Measurements from ENCODE around the gene MAST2.

- TF ChIP-seq YY1 (IDR thresholded peaks at IDR 0.05; ENCODE audit: insufficient read depth, insufficient read length) = no peak
- no peak for TF ChIP-seq ZNF274 (IDR thresholded peaks at IDR 0.05; ENCODE audit: low read depth, low read length)
- no peak for TF ChIP-seq SUZ12 (IDR thresholded peaks at IDR 0.05; ENCODE audit: extremely low read depth, insufficient read depth, insufficient read length)
Observed at GRCh38 chr1:45802343-45803298, 791 bp upstream of the MAST2 start.

Data from NT2/D1 (cell line).